PC-9 (cell line): ENCODE data around the gene MRPL53. TPM values are rescaled to one million over a fixed set of nuclear protein-coding genes. Genes with fewer than 3 reads are reported as not detected.

Experiments used
- BruUV-seq: library from RNA; stranded (reverse); fragments of 400-500 nt; replicated peaks from 2 replicates; lab custom pipeline; 2021; lab: Mats Ljungman, UMichigan
- CTCF ChIA-PET: fragments of 300-600 bp; sonication (Branson Sonifier 250); formaldehyde crosslinking; loops from one replicate; lab custom pipeline; 2022; ENCODE audit warnings: antibody characterized with exemption; lab: Charles Lee
- POLR2A ChIA-PET: fragments of 300-600 bp; sonication (Branson Sonifier 250); formaldehyde crosslinking; loops from one replicate; lab custom pipeline; 2022; ENCODE audit warnings: antibody characterized with exemption; ENCODE audit not compliant: unreplicated experiment; lab: Charles Lee
- DNase-seq, 2 experiments: peaks; one replicate each; pipeline versions ENCODE4 v3.0.0 to v3.0.0-alpha.2; 2015 to 2022; ENCODE audit warnings: mixed read lengths in 1 of 2
- H2AFZ ChIP-seq: fragments of 200-600 bp; sonication (generic); 2 replicates; pipeline ENCODE4 v1.8.1; 2017; ENCODE audit warnings: antibody characterized with exemption
- H3F3A ChIP-seq: fragments of 200-600 bp; sonication (generic); 2 replicates; pipeline ENCODE4 v1.8.1; 2017; ENCODE audit warnings: antibody characterized with exemption, mild to moderate bottlenecking, low read depth; ENCODE audit not compliant: insufficient read depth
- H3K27ac ChIP-seq: fragments of 200-600 bp; sonication (generic); 2 replicates; pipeline ENCODE4 v1.6.1; 2016; ENCODE audit warnings: mixed run types
- H3K27me3 ChIP-seq: fragments of 200-600 bp; sonication (generic); 2 replicates; pipeline ENCODE4 v1.6.1; 2016; ENCODE audit warnings: low read depth, mixed run types; ENCODE audit not compliant: insufficient read depth
- H3K36me3 ChIP-seq: fragments of 200-600 bp; sonication (generic); 2 replicates; pipeline ENCODE4 v1.6.1; 2016; ENCODE audit warnings: low read depth, mixed run types
- H3K4me1 ChIP-seq: fragments of 200-600 bp; sonication (generic); replicated peaks from 2 replicates; pipeline ENCODE4 v1.6.1; 2016; ENCODE audit warnings: mixed run types; ENCODE audit not compliant: insufficient read depth
- H3K4me2 ChIP-seq: fragments of 200-600 bp; sonication (generic); 2 replicates; pipeline ENCODE4 v1.6.1; 2017; ENCODE audit warnings: mixed run types
- H3K4me3 ChIP-seq: fragments of 200-600 bp; sonication (generic); 2 replicates; pipeline ENCODE4 v1.6.1; 2016; ENCODE audit warnings: mixed run types
- H3K79me2 ChIP-seq: fragments of 200-600 bp; sonication (generic); 2 replicates; pipeline ENCODE4 v1.6.1; 2017; ENCODE audit warnings: low read depth, mixed run types
- H3K9me2 ChIP-seq: fragments of 200-600 bp; sonication (generic); 2 replicates; pipeline ENCODE4 v1.8.1; 2017; ENCODE audit warnings: mild to moderate bottlenecking; ENCODE audit not compliant: insufficient read depth
- H3K9me3 ChIP-seq: fragments of 200-600 bp; sonication (generic); 2 replicates; pipeline ENCODE4 v1.8.1; 2016; ENCODE audit warnings: low read depth; ENCODE audit not compliant: insufficient read depth
- H4K20me1 ChIP-seq: fragments of 200-600 bp; sonication (generic); 2 replicates; pipeline ENCODE4 v1.8.1; 2017; ENCODE audit not compliant: insufficient read depth
- CTCF ChIP-seq: fragments of 200-600 bp; sonication (generic); conservative IDR thresholded peaks from 2 replicates; pipeline ENCODE4 v1.6.1; 2017; ENCODE audit warnings: mixed run types, antibody characterized with exemption, mild to moderate bottlenecking, moderate library complexity
- EZH2 ChIP-seq: fragments of 200-600 bp; sonication (generic); IDR thresholded peaks from 2 replicates; pipeline ENCODE4 v1.8.0; 2017; ENCODE audit warnings: antibody characterized with exemption, low read depth
- intact Hi-C: fragments of 100-400 bp; cut with micrococcal nuclease; formaldehyde crosslinking; loops from one replicate; pipeline ENCODE4 v1.10.0; 2022; ENCODE audit not compliant: unreplicated experiment
- total RNA-seq: library from RNA; stranded (reverse); gene quantifications from 2 replicates; pipeline ENCODE4 v1.2.3, GENCODE V29; 2021

MRPL53 gene
- total RNA-seq, 1 experiment from 2014 or later, result 51.1 TPM

GRCh38 chr2:74491648-74492544 lies 19.4 kb upstream of the MRPL53 start:
- CTCF ChIA-PET, result interaction anchor here (0.5 kb wide), 1 partner anchor 21 kb away, joined by 9 read pairs; no protein-coding TSS in a partner anchor
- POLR2A ChIA-PET, result no interaction called here

GRCh38 chr2:74489906-74490305 lies 17.4 kb upstream of the MRPL53 start:
- Histone ChIP-seq H2AFZ (no peak overlapping the region), H3K79me2 (no peaks in the 10 kb centered on the region), H3K27me3 (no peaks in the 10 kb centered on the region), H3K4me2 (no peak overlapping the region), H3K9me3 (no peaks in the 10 kb centered on the region), H3F3A (peaks cover 15% of the 10 kb centered on the region), H3K4me1 (peaks cover 12% of the 10 kb centered on the region; the same call in 1 of the 2 replicates), H3K36me3 (no peaks in the 10 kb centered on the region), H4K20me1 (no peaks in the 10 kb centered on the region), H3K4me3 (no peak overlapping the region), H3K9me2 (no peaks in the 10 kb centered on the region), H3K27ac (no peak overlapping the region)
- DNase-seq, result no peak
- ChIA-PET CTCF (no interaction called here), POLR2A (no interaction called here)
- BruUV-seq, result no TSS peak
- intact Hi-C loops, result loop anchor here (10.0 kb wide), 1 partner anchor 165 kb away; the partner anchor contains the start of gene SEMA4F
- TF ChIP-seq CTCF (no peak), EZH2 (no peak)

More at GRCh38 chr2:74491648-74492544, 19.4 kb upstream of the MRPL53 start:
- Histone ChIP-seq H3F3A (peaks cover 14% of the 10 kb centered on the region), H3K9me3 (no peaks in the 10 kb centered on the region), H4K20me1 (no peaks in the 10 kb centered on the region), H3K9me2 (no peaks in the 10 kb centered on the region), H3K36me3 (no peaks in the 10 kb centered on the region), H3K27ac (no peak overlapping the region), H3K4me2 (no peak overlapping the region), H3K79me2 (no peaks in the 10 kb centered on the region), H3K4me3 (no peak overlapping the region), H2AFZ (no peak overlapping the region), H3K27me3 (no peaks in the 10 kb centered on the region), H3K4me1 (peaks cover 13% of the 10 kb centered on the region; the same call in 1 of the 2 replicates)
- no TSS peak for BruUV-seq
- peak in 1 of 2 experiments; percentile 33 for DNase-seq
- no peak for TF ChIP-seq EZH2
- no peak for TF ChIP-seq CTCF
- intact Hi-C loops, result no loop called here

GRCh38 chr2:74488643-74489481 lies 16.4 kb upstream of the MRPL53 start:
- no peak overlapping the region for H3K4me3 ChIP-seq
- 0 out of 2 replicates have a peak overlapping the region, but pooled peaks have one; percentile 15 for H3K4me2 ChIP-seq
- H4K20me1 ChIP-seq, result no peaks in the 10 kb centered on the region
- H3K27me3 ChIP-seq, result no peaks in the 10 kb centered on the region
- H3K36me3 ChIP-seq, result no peaks in the 10 kb centered on the region
- H2AFZ ChIP-seq, result no peak overlapping the region
- BruUV-seq, result no TSS peak
- peaks cover 15% of the 10 kb centered on the region for H3F3A ChIP-seq
- CTCF ChIA-PET, result no interaction called here
- DNase-seq, result no peak
- H3K27ac ChIP-seq, result no peak overlapping the region
- intact Hi-C loops, result loop anchor here (10.0 kb wide), 1 partner anchor 166 kb away; the partner anchor contains the start of gene SEMA4F
- peaks cover 12% of the 10 kb centered on the region; the same call in 1 of the 2 replicates for H3K4me1 ChIP-seq
- H3K9me2 ChIP-seq, result no peaks in the 10 kb centered on the region
- TF ChIP-seq CTCF (no peak), EZH2 (no peak)
- POLR2A ChIA-PET, result interaction anchor here (0.6 kb wide), 1 partner anchor 310 kb away, joined by 5 read pairs; the partner anchor contains the start of gene MOB1A
- H3K9me3 ChIP-seq, result no peaks in the 10 kb centered on the region
- H3K79me2 ChIP-seq, result peaks cover 8% of the 10 kb centered on the region; the same call in 1 of the 2 replicates
